Tongue (tissue), 2 donors: ENCODE results near the gene SELP. TPM values are rescaled to one million over a fixed set of nuclear protein-coding genes. Genes with fewer than 3 reads are reported as not detected.
A peak's percentile ranks its signal among the peaks of the same experiment; 100 is the strongest.
"Not testable (repeated sequence)": the region's sequence is repeated elsewhere in the genome, so short reads cannot be mapped to it uniquely, and the experiment has no call there.

Experiments
- DNase-seq: peaks from one replicate; pipeline ENCODE4 v3.0.0-alpha.2; 2015
- total RNA-seq: library from RNA; depleted of rRNA; stranded (reverse); fragments of >200 nt; gene quantifications from one replicate; pipeline ENCODE4 v1.2.3, GENCODE V29; 2014

Gene SELP
- total RNA-seq = 7.2 TPM

DNA sequence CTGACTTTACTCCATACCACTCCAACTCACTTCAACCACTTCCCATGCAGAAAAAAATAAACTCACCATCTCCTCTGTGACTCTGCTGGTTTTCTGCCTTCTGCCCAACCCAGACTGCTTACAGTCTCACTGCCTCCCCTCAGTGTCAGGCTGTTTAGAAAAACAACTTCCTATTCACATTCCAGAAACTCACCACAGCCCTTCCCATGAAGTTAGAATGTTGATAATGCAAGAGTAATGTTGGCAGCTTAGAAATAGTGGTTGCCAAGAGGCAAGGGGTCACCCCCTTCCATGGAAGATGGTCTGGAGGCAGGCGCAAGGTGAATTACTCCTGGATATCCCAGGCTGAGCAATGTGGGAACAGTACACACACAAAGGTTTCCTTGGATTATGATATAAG is at the start of gene SELP:
Gene SELP, minus strand, starts transcription at position 119 of the 400 bp plus-strand sequence. Its CDS starts 50 bp downstream, at position 69.
- DNase-seq = no peak

DNA sequence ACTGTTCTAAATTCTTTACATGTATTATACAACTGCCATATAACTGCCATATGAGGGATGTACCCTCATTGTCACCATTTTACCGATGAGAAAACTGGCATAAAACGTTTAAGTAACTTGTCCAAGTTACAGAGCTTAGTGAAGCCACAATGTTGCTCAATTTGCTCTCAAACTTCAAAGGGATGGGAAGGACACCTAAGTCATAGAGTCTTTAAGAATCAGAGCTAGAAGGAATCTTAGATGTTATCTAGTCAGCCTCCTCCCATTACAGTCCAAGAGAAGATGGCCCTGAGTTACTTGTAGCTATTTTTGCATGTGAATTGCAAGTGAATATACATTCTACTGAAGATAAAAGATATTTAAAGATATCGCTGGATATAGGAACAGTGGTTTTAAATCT is 49.8 kb upstream of the SELP start:
- DNase-seq = no peak

DNA sequence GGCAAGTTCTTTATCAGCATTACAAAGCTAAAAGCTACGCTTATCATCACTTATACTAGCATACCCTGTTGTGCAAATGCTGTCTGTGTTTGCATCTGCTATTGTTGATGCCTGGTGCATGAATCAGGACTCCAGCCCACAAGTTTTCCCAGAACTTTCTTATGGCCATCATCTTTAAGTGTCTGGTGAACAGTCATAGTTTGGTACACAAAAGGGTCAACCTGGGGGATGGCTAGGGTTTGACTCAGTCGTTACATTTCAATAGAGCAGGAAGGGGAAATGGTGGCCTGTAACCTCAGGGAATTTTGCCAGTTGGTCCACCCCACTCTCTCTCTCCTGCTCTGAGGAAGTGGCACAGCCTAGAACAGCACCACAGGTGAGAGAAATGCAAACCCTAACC is 46.1 kb upstream of the SELP start:
- no peak for DNase-seq

DNA sequence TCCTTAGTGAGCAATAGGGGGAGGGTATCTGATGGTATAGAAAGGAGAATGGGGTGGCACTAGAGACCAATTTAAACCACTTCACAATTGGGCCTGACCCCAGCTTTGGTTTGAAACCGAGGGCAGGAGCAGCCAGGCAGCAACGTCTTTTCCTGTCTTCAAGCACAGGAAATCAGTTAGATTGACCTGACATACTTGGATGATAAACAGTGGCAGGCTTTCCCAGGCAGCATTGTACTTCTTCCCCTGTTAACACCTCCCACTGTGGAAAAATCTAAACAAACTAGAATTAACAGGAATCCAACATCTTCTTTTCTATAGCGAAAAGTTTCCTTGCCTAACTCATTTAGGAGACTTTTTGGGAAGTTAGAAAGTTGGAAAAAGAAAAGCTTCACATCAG is 40.9 kb upstream of the SELP start:
- no peak for DNase-seq

GRCh38 chr1:169670244-169670643 is 40.3 kb upstream of the SELP start:
- not testable (repeated sequence) for DNase-seq

- not testable (repeated sequence) for DNase-seq
Measured at GRCh38 chr1:169667699-169668596, 38.0 kb upstream of the SELP start.

GRCh38 chr1:169667227-169667639 is 37.3 kb upstream of the SELP start:
- DNase-seq = not testable (repeated sequence)

DNA sequence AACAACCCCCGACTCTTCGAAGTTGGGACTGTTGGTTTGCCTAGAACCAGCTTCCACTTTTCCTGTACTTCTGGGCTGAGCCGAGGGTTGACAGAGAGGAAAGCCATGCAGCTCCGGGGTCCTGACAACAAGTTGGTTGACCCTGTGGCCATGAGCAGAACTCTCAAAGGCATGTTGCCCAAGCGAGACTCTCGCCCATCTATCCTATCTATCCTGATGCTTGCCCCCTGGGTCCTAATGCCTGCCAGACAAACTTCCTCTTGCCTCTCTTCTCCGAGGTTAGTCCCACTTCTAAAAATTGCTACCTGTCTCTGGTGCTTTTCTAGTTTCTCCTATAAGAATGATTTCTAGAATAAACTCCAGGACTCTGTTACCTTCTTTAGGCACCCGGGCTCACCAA is 32.8 kb upstream of the SELP start:
- not testable (repeated sequence) for DNase-seq

DNA sequence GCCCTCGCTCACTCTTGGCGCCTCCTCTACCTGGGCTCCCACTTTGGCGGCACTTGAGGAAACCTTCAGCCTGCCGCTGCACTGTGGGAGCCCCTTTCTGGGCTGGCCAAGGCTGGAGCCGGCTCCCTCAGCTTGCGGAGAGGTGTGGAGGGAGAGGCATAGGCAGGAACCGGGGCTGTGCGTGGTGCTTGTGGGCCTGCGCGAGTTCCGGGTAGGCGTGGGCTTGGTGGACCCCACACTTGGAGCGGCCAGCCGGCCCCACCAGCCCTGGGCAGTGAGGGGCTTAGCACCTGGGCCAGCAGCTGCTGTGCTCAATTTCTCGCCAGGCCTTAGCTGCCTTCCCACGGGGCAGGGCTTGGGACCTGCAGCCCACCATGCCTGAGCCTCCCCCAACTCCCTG is 31.1 kb upstream of the SELP start:
- DNase-seq = not testable (repeated sequence)

DNA sequence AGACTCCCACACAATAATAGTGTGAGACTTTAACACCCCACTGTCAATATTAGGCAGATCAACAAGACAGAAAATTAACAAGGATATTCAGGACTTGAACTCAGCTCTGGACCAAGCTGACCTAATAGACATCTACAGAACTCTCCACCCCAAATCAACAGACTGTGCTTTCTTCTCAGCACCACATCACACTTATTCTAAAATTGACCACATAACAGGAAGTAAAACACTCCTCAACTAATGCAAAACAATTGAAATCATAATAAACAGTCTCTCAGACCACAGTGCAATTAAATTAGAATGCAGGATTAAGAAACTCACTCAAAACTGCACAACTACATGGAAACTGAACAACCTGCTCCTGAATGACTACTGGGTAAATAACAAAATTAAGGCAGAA is 28.9 kb upstream of the SELP start:
- DNase-seq = not testable (repeated sequence)

DNA sequence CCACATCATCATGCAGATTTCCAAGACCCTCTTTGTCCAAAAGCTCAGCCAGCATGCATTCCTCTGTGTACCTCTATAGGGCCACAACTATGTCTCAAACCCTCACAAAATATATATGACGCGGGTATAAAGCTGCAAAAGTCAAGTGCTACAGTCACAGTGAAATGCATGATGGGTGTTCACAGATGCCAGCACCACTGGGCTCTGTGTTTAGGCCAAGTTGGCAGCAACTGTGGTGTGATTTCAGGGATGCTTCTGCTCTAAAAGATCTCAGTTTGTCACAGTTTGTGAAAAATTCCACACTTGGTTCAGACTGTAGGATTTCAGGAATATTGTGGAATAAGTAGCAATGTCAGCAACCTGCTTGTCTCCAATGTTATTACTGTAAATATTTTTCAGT is 23.9 kb upstream of the SELP start:
- DNase-seq = peak; percentile 13

GRCh38 chr1:169651035-169651434 is 21.1 kb upstream of the SELP start:
- DNase-seq = no peak

- DNase-seq = no peak
Measured at GRCh38 chr1:169650551-169650950, 20.6 kb upstream of the SELP start.

DNA sequence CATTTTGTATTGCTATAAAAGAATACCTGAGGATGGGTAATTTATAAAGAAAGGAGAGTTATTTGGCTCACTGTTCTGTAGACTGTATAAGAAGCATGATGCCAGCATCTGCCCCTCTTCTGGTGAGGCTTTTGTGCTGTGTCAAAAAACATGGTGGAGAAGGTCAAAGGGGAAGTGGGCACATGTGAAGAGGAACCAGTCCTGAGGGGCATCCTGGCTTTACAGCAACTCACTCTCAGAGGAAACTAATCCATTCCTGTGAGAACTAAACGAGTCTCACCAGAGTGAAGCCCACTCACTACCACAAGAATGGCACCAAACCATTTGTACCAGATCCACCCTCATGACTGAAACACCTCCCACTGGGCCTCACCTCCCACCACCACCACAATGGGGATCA is 18.8 kb upstream of the SELP start:
- DNase-seq = no peak

GRCh38 chr1:169648187-169648586 is 18.3 kb upstream of the SELP start:
- DNase-seq = no peak

DNA sequence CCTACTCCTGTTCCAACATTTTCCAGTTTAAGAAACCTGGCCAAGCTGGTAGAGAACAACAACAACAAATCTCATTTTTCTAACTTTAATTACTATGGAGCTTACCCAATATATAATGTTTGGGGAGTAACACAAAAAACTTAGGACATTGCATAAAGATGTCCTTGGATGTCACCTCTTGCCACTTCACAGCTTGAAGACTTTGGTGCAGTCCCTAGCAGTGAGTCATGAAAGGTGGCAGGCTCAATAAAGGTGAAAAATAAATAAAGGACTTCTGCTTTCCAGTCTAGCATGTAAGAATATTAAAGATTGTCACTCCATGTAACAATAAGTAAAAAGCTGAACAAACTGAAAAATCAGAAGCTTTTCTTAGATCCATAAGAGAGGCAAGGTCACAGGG is 17.6 kb upstream of the SELP start:
- no peak for DNase-seq

DNA sequence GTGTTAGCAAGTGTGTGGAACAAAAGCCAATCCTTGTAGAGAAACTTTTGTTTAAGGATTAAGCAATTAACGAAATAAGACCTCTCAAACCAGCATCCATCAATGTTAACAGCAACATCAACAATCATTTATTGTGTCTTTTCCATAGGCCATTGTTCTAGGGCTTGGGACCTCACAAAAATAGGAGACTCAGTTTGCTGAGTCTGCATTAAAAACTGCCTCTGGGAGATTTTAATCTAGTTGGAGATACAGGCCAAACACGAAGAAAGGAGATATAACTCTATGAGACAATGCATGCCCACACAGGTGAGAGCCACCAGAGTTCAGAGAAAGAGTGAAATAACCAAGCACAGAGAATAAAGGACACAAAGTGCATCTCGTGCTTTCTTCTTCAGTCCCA is 14.4 kb upstream of the SELP start:
- no peak for DNase-seq

DNA sequence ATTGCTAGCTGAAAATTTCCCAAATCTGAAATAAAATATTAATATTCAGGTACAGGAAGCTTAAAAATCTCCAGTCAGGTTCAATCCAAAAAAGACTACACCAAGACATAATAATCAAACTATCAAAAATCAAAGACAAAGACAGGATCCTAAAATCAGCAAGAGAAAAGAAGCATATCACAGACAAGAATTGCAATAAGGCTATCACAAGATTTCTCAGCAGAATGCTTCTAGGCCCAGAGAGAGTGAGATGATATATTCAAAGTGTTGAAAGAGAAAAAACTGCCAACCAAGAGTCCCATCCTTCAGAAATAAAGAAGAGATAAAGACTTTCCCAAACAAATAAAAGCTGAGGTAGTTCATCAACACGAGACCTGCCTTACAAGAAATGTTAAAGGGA is 5.0 kb upstream of the SELP start:
- DNase-seq = no peak

GRCh38 chr1:169634145-169634544 is 4.2 kb upstream of the SELP start:
- no peak for DNase-seq

GRCh38 chr1:169631249-169631648 is 1.3 kb upstream of the SELP start:
- DNase-seq = no peak

GRCh38 chr1:169624912-169625311 is 5.0 kb downstream of the SELP start:
- DNase-seq = no peak

- no peak for DNase-seq
Measured at GRCh38 chr1:169624122-169624521, 5.8 kb downstream of the SELP start.

DNA sequence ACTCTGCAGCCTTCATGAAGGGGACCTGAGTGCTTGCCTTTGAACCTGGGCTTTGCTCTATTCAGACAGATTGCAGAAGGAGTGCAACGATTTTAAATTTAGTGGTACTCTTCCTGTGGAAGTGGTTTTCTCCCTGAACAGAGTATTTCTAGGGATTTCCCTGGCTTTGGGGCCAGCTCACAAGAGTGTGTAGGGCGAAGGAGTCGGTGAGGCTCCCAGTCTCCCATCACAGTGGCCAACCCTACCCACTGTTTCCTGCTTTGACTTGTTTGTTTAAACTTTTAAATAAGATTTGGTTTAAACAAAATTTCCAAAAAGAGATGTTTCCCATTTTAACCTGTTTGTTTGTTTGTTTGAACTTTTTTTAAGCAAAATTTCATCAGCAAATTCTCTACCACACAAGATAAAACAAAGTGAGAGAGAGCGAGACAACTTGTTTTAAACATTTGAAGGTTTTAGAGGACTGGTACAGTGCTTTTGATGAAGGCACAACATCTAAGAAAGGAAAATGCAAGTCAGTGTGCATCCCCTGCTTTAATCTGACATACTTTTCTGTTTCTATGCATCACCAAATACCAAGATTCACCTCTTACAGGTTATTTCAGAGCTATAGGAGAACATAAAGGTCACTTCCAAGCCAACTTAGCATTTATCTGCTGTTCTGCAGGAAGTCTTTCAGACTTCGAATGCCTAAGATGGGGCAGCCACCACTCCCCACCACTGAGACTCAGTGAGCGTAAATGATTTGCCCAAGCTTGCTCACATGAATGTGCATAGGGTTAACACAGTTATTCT is 6.6 kb downstream of the SELP start:
- no peak for DNase-seq
